Activated CD4-positive, alpha-beta T cell treated with anti-CD3 and anti-CD28 coated beads, Interleukin-2, amount 10 ng/mL, durations not matched to agents 7 days and 5 days (primary cell): ENCODE measurements around the gene ATRNL1. TPM values are rescaled to one million over a fixed set of nuclear protein-coding genes. Genes with fewer than 3 reads are reported as not detected.

Source experiments
- CTCF ChIA-PET: fragments of 350-600 bp; sonication (Branson Sonifier 250); formaldehyde crosslinking; loops from one replicate; lab custom pipeline; 2021; ENCODE audit warnings: antibody characterized with exemption; lab: Charles Lee
- POLR2A ChIA-PET: fragments of 350-600 bp; sonication (Branson Sonifier 250); formaldehyde crosslinking; loops from one replicate; lab custom pipeline; 2021; ENCODE audit warnings: antibody characterized with exemption; lab: Charles Lee
- DNase-seq: peaks from one replicate; pipeline ENCODE4 v3.0.0-alpha.2; 2020
- H3K27ac Mint-ChIP-seq: one replicate; pipeline ENCODE4 v1.8.0; 2021; ENCODE audit warnings: mild to moderate bottlenecking, moderate library complexity, mixed read lengths
- H3K27me3 Mint-ChIP-seq: one replicate; pipeline ENCODE4 v1.8.0; 2021; ENCODE audit warnings: mixed read lengths
- H3K36me3 Mint-ChIP-seq: one replicate; pipeline ENCODE4 v1.8.0; 2021; ENCODE audit warnings: low read depth, mixed read lengths
- H3K4me1 Mint-ChIP-seq: one replicate; pipeline ENCODE4 v1.8.0; 2021; ENCODE audit warnings: mixed read lengths
- H3K4me3 Mint-ChIP-seq: one replicate; pipeline ENCODE4 v1.8.0; 2021; ENCODE audit warnings: mild to moderate bottlenecking, moderate library complexity, mixed read lengths
- H3K9me3 Mint-ChIP-seq: one replicate; pipeline ENCODE4 v1.8.0; 2021; ENCODE audit warnings: mixed read lengths
- total RNA-seq, 2 experiments: library from RNA; stranded (reverse); gene quantifications; one replicate each; pipeline ENCODE4 v1.2.3, GENCODE V29; 2021

The ATRNL1 gene
- total RNA-seq, 2 experiments from 2014 or later: 0.12 to 0.22 TPM

DNA sequence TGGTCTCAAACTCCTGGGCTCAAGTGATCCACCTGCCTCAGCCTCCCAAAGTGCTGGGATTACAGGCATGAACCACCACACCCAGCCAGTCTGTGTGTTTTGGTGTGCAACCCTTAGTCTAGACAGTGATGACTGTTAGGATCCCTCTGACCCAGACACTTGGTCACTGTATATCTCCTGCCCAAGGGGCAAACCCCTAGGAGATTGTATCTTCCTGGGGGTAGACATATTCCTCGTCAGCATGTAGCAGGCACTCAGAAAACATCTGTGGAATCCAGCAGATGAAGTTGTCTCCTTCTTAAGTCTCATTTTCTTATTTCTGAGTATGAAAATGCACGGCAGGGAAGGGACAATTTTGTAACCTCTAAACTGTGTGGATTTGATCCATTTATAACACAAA lies 887.3 kb downstream of the ATRNL1 start:
- POLR2A ChIA-PET: no interaction called here
- DNase-seq: no peak
- CTCF ChIA-PET: interaction anchor here (0.5 kb wide), 1 partner anchor 1006 kb away, joined by 6 read pairs; no protein-coding TSS in a partner anchor

DNA sequence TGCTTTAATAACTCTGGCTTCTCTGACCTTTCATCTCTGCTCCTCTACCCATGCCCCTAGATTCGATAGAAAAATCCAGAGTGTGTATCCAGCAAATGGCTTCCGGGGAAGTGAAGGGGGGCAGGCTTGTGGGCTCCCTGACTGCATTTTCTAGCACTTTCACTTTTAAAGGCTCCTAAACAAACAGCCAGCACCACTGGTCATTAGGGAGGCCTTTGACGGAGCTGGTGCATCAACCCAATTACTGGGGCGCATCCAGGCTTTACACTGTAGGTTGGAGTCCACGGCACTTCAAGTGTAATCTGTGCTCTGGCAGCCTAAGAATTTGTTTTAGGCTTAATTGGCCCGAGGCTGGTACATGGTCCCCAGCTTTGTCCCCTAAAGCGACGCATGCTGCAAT lies 887.9 kb downstream of the ATRNL1 start:
- ChIA-PET POLR2A (no interaction called here), CTCF (no interaction called here)
- Mint-ChIP-seq H3K4me1 (no peaks in the 10 kb centered on the region), H3K36me3 (no peaks in the 10 kb centered on the region), H3K27me3 (no peaks in the 10 kb centered on the region), H3K4me3 (no peak overlapping the region), H3K27ac (no peak overlapping the region), H3K9me3 (no peaks in the 10 kb centered on the region)
- no peak for DNase-seq

More for the DNA sequence above, 887.3 kb downstream of the ATRNL1 start:
- no peaks in the 10 kb centered on the region for H3K9me3 Mint-ChIP-seq
- H3K4me3 Mint-ChIP-seq: no peak overlapping the region
- no peak overlapping the region for H3K27ac Mint-ChIP-seq
- H3K4me1 Mint-ChIP-seq: no peaks in the 10 kb centered on the region
- no peaks in the 10 kb centered on the region for H3K27me3 Mint-ChIP-seq
- H3K36me3 Mint-ChIP-seq: no peaks in the 10 kb centered on the region

GRCh38 chr10:115982076-115982475 lies 888.9 kb downstream of the ATRNL1 start:
- H3K36me3 Mint-ChIP-seq: no peaks in the 10 kb centered on the region
- POLR2A ChIA-PET: no interaction called here
- no peaks in the 10 kb centered on the region for H3K9me3 Mint-ChIP-seq

GRCh38 chr10:115982526-115982925 lies 889.4 kb downstream of the ATRNL1 start:
- no peak for DNase-seq
- H3K9me3 Mint-ChIP-seq: no peaks in the 10 kb centered on the region
- CTCF ChIA-PET: no interaction called here

More at GRCh38 chr10:115982076-115982475, 888.9 kb downstream of the ATRNL1 start:
- no peaks in the 10 kb centered on the region for H3K27me3 Mint-ChIP-seq
- H3K4me1 Mint-ChIP-seq: no peaks in the 10 kb centered on the region
- no peak overlapping the region for H3K27ac Mint-ChIP-seq
- no peak overlapping the region for H3K4me3 Mint-ChIP-seq
- no peak for DNase-seq
- CTCF ChIA-PET: no interaction called here

GRCh38 chr10:115985786-115986185 lies 892.6 kb downstream of the ATRNL1 start:
- Mint-ChIP-seq H3K4me3 (no peak overlapping the region), H3K36me3 (no peaks in the 10 kb centered on the region), H3K27ac (no peak overlapping the region), H3K9me3 (peaks cover 3% of the 10 kb centered on the region), H3K4me1 (no peaks in the 10 kb centered on the region), H3K27me3 (no peaks in the 10 kb centered on the region)
- DNase-seq: no peak
- ChIA-PET POLR2A (no interaction called here), CTCF (no interaction called here)

More at GRCh38 chr10:115982526-115982925, 889.4 kb downstream of the ATRNL1 start:
- POLR2A ChIA-PET: no interaction called here
- H3K36me3 Mint-ChIP-seq: no peaks in the 10 kb centered on the region
- H3K4me1 Mint-ChIP-seq: no peaks in the 10 kb centered on the region
- no peak overlapping the region for H3K27ac Mint-ChIP-seq
- H3K27me3 Mint-ChIP-seq: no peaks in the 10 kb centered on the region
- H3K4me3 Mint-ChIP-seq: no peak overlapping the region

DNA sequence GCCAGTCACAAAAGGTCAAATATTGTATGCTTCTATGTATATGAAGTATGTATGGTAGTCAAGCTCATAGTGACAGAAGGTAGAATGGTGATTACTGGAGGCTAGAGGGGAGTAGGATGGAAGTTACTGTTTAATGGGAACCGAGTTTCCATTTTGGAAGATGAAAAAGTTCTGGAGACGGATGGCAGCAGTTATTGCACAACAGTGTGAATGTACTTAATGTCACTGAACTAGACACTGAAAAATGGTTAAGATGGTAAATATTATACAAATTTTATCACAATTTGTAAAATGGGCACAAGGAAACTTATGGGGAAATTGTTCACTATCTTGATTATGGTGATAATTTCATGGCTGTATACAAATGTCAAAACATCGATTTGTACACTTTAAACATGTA lies 895.2 kb downstream of the ATRNL1 start:
- no peak for DNase-seq
- no peaks in the 10 kb centered on the region for H3K27me3 Mint-ChIP-seq
- H3K4me1 Mint-ChIP-seq: no peaks in the 10 kb centered on the region
- no peak overlapping the region for H3K4me3 Mint-ChIP-seq
- ChIA-PET POLR2A (no interaction called here), CTCF (no interaction called here)
- no peaks in the 10 kb centered on the region for H3K36me3 Mint-ChIP-seq
- H3K27ac Mint-ChIP-seq: no peak overlapping the region
- peaks cover 4% of the 10 kb centered on the region for H3K9me3 Mint-ChIP-seq

DNA sequence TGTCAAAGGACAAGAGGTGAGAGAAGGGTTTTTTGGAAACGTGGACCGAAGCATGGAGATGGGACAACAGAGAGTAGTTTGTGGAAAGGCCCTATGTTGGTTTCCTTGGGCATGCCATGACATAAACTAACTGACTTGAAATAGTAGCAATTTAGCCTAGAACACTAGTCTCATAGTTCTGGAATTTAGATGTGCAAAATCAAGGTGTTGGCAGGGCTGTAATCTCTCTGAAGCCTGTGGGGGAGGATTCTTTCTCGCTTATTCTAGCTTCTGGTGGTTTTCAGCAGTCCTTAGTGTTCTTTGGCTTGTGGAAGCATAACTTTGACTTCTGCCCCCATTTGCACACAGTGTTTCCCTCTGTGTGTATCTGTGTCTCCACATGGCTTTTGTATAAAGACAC lies 896.5 kb downstream of the ATRNL1 start:
- Mint-ChIP-seq H3K27me3 (no peaks in the 10 kb centered on the region), H3K27ac (no peak overlapping the region), H3K36me3 (no peaks in the 10 kb centered on the region), H3K9me3 (peaks cover 4% of the 10 kb centered on the region), H3K4me1 (no peaks in the 10 kb centered on the region), H3K4me3 (no peak overlapping the region)
- DNase-seq: no peak
- CTCF ChIA-PET: no interaction called here
- POLR2A ChIA-PET: no interaction called here

DNA sequence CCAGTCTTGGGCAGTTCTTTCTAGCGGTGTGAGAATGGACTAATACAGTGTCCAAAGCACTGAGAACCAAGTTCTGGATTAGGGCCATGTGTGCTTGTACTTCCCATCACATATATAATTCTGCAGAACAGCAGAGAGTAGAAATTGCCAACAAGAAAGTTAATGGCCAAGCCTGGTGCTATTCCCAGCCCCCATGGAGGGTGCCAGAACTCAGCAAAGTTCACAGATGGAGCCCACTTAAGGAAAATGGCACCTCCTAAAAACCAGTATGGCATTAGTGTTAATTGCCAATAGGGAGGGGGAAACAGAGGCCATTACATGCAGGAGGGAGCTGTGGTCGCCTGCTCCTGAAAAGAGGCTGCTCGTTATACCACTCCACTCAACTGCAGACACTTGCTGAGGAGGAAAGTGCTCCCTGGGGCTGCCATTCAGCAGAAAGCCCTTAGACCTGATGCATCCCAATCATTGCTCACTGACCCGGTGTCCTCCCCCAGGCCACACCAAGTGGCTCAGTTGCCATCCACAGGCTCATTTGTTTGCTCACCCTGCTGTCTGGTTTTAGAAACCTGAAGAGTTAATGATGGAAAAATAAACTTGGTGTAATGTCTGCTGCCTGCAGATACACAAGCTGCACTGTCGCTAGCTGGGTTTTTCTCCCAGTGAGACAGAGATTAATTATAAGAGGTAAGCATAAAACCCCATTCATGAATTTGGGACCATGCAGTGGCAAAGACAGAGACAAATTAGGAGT lies 899.2 kb downstream of the ATRNL1 start:
- POLR2A ChIA-PET: interaction anchor here (0.5 kb wide), 1 partner anchor 427 kb away, joined by 4 read pairs; no protein-coding TSS in a partner anchor
- H3K27me3 Mint-ChIP-seq: no peaks in the 10 kb centered on the region
- CTCF ChIA-PET: no interaction called here
- peaks cover 4% of the 10 kb centered on the region for H3K9me3 Mint-ChIP-seq
- no peak overlapping the region for H3K27ac Mint-ChIP-seq
- H3K4me3 Mint-ChIP-seq: no peak overlapping the region
- DNase-seq: no peak
- H3K4me1 Mint-ChIP-seq: no peaks in the 10 kb centered on the region
- no peaks in the 10 kb centered on the region for H3K36me3 Mint-ChIP-seq

GRCh38 chr10:115996031-115996430 lies 902.9 kb downstream of the ATRNL1 start:
- H3K9me3 Mint-ChIP-seq: peaks cover 2% of the 10 kb centered on the region
- H3K4me1 Mint-ChIP-seq: no peaks in the 10 kb centered on the region
- no peak for DNase-seq
- H3K4me3 Mint-ChIP-seq: no peak overlapping the region
- CTCF ChIA-PET: no interaction called here
- no peaks in the 10 kb centered on the region for H3K27me3 Mint-ChIP-seq
- no peak overlapping the region for H3K27ac Mint-ChIP-seq
- POLR2A ChIA-PET: no interaction called here
- H3K36me3 Mint-ChIP-seq: no peaks in the 10 kb centered on the region

DNA sequence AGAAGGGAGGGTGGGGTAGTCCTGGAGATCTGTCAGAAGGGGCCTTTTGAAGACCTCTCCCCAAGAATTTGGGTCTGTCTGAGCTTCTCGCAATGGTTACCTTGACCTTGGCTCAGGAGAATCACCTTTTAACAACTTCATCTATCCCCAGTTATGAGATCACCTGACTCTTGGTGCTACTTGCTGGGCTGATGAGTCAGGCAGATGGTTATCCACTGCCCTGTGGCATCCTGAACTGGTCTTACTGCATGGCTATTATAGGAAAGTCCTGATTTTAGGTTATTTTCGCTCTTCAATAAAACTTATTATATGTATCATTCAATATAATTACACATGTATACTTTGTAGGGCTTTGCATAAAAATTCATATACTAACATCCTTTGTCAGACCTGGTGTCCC lies 905.1 kb downstream of the ATRNL1 start:
- no peaks in the 10 kb centered on the region for H3K36me3 Mint-ChIP-seq
- no peak overlapping the region for H3K27ac Mint-ChIP-seq
- no peaks in the 10 kb centered on the region for H3K9me3 Mint-ChIP-seq
- no peaks in the 10 kb centered on the region for H3K4me1 Mint-ChIP-seq
- H3K4me3 Mint-ChIP-seq: no peak overlapping the region
- ChIA-PET POLR2A (no interaction called here), CTCF (no interaction called here)
- DNase-seq: no peak
- H3K27me3 Mint-ChIP-seq: no peaks in the 10 kb centered on the region

Other genes starting within 250 kb of the ATRNL1 start
- 10 to 100 TPM; 12.3 to 12.4 TPM for gene TRUB1, start 155.2 kb upstream of the ATRNL1 start, total RNA-seq